GM18520 (cell line): ENCODE data around the gene PIP4K2A.
"Not testable (repeated sequence)": the region's sequence is repeated elsewhere in the genome, so short reads cannot be mapped to it uniquely, and the experiment has no call there.

Experiments used
- ATAC-seq: cut with Tn5 transposase; IDR thresholded peaks from one replicate; pipeline ENCODE4 v1.9.1; 2021; ENCODE audit not compliant: unreplicated experiment

Gene PIP4K2A

DNA sequence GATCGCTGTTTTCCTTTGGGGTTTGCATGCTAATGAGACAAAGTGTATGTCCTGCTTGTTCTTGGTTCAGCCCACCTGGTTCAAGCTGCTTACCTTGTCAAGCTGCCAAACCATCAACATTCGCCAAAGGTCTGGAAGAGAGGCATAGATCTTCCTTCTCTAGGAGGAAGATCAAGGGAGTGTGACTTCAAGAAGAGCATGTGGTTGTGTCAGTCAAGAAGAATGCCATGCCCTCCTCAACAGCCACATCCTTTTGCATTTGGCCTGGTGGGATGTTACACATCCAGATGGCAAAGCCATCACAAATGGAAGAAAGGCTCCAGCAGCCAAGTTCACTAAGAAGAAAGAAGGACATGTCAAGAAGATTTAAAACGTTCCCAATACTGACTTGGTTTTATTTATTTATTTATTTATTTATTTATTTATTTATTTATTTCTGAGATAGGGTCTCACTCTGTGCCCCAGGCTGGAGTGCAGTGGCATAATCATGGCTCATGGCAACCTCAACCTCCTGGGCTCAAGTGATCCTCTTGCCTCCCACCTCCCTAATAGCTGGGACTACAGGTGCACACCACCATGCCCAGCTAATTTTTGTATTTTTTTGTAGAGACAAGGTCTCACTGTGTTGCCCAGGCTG is 5.1 kb upstream of the PIP4K2A start:
- no peak for ATAC-seq

DNA sequence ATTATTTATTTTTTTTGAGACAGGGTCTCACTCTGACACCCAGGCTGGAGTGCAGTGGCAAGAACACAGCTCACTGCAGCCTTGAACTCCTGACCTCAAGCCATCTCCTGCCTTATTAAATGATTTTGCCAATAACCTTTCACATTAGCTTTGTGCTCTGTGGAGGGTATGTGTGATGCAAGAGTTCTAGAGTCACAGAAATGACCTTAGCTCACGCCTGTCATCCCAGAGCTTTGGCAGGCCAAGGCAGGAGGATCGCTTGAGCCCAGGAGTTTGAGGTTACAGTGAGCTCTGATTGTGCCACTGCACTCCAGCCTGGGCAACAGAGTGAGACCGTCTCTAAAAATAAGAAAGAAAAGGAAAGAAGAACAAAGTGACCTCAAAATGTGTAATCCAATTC is 4.3 kb upstream of the PIP4K2A start:
- not testable (repeated sequence) for ATAC-seq

DNA sequence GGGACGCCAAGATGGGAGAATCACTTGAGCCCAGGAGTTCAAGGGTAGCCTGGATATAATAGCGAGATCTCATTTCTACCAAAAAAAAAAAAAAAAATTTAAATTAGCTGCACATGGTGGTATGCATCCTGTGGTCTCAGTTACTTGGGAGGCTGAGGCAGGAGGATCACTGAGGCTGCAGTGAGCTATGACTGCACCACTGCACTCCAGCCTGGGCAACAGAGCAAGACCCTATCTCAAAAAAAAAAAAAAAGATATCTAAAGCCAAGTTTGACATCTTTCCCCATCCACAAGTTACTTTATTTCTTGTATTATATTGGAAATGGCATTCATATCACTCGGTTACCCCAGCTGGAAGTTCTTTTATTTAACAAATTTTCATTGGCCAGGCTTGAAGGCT is 3.4 kb upstream of the PIP4K2A start:
- ATAC-seq: no peak

DNA sequence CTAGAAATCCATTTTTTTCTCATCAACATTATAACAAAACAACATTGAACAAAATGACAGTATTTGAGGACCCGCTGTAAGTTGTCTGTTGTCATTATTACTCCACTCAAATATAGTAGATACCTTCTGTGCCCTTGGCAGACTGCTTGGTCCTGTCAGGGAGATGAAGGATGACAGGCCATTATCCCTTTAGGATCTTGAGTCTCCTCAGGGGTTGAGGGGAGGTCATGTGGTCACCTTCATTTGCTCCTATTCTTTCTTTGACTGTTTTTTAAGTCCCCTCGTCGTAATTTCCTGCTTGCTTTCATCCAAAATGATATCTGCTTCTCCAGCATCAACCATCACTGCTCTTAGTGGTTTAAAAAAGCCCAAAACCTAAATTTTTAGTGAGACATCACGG is 2.6 kb upstream of the PIP4K2A start:
- ATAC-seq: no peak

DNA sequence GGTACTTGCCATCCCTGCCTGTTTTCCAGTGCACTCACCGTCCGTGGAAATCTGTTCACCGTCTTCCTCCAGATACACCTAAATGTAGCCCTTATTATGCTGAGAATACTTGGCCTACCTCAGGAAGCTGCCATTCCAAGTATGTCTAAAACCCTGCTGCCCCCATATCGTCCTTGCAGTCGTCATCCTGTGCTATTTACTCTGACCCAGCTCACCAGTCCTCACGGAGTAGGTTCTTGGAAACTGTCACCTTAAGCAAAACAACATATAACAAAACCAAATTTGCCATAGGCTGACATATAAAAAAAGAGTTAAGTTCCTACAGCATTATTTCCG is 880 bp upstream of the PIP4K2A start:
- no peak for ATAC-seq

DNA sequence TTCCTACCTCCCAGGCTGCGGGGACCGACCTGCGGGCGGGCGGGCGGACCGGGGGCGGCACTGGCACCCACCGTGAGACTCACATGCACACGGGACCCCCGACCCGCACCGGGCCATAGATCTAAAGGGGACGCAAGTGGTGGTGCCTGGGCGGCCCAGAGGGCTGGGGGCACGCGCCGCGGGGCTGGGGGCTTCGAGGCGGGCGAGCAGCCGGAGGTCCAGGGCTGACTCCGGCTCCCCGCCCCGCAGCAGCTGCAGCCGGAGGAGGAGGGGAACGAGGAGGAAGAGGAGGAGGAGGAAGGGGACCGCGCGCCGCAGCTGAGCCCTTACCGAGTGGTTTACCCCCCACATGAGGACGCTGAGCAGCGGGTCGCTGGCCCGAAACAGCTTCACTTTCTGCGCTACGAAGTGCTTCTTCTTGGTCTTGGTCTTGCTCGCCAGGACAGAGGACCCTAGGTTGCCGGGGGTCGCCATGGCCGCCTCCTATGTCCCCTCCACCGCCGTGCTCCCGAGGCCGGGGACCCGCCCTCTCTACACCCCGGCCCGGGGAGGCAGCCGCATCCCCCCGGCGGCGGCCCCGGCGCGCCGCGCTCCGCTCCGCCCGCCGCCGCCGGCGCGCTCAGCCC is 412 bp downstream of the PIP4K2A start:
- ATAC-seq: peak; percentile 1

DNA sequence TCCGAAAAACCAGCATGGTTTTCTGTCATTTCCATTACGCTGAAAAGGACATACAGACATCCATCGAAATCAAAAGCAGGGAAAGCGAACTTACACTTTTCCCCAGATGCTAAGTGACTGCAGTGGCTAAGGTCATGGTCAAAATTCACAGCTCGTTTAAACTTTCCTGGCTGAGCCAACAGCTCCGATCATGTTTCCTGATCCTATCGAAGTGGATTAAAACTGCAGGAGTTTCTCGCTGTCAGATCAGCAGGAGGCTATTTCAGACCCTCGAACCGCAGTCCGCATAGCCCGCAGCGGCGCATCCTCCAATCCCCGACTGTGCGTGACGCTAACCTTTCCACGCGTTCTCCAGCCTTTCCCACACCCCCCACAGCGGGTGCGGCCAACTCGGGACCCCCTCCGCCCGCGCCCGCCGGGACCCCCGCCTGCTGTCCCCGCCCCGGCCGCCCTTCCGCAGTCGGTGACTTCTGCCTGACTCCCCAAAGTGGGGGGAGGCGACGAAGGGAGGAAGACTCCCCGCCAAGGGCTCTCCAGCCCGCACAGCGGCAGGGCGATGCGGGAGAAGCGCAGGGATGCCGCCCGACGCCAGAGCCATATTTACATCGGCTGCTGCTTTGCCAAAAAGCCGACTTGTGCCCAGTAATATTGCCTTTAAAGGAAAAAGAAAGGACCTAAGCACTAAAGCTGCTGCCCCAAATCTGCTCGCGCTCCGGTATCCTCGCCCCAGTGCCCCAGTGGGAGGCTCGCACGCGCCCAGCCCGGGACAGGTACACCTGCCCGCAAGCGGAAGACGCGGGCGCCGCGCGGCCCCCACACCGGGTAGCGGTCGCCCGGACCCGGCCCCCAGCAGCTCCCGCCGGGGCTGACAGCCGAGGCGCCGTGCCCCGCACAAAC is 1.2 kb downstream of the PIP4K2A start:
- no peak for ATAC-seq

DNA sequence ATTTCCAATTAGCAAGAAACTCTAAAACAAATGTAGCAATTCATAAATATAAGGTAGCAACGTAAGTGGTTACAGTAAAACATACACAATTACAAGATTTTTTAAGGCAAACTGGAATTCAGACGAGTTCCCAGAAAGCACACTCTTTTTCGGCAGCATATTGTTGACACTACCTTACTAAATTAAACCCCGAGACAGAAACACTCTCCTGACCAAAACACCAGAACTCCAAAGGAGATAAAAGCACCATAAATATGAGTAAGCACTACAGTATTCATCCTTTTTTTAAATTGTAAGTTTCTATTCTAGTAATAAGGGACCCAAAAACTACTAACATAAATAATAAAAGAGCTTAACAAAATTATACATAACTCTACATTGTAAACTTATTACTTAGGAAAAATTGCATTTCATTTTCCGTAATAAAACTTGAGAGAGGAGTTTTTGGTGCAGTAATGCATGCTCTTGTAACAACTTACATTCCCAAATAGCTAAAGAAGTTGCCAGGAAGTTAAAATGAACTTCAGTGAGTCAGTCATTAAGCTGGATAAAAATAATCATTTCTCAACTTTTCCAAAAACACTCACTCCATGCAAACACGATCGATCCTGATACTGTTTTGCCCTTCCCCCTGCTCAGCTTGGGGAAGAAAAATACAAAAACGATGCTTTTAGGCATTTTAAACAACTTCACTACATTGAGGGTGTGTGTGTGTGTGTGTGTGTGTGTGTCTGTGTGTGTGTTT is 2.0 kb downstream of the PIP4K2A start:
- no peak for ATAC-seq

DNA sequence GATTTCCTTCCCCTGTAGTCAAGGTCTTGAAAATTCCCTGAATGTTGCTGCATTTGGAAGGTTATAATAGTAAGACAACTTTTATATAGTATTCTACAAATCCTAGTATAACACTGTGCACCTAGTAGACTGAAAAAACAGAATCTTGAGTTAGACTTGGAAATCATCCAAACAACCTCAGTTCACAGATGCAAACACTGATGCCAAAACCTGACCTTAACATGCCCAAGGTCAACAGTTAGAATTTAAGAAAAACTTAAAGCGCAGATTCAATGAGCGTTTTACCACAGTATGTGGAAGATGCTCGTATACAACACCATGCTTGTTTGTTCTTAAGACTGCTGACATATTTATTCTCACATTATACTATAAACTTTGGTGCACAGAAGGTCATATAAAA is 3.0 kb downstream of the PIP4K2A start:
- no peak for ATAC-seq

DNA sequence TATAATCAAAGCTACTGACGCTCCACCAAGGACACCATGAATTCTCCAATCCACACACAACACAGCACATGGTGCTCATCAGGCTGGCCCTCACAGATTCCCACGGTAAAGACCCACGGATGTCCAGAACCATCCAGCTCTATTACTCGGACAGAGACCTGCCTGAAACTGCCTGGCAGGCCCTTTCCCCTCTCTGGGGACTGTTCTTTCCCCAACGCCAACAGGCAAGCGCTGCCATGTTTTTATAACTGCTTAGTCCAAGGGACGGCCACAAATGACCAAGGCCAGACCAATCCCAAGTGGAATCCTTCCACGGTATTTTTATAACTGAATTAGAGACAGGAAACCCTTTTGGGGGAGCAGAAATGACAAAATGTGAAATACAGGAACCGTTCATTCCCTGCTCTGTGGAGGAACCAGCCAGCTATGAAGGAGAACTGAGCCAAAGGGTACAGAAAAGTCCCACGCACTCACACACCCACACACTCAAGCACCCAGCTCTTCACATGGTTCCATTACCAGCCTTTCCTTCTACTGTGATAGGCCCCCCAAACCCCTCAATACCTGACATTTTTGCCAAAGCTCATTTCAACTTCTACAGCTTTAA is 4.1 kb downstream of the PIP4K2A start:
- ATAC-seq: no peak

DNA sequence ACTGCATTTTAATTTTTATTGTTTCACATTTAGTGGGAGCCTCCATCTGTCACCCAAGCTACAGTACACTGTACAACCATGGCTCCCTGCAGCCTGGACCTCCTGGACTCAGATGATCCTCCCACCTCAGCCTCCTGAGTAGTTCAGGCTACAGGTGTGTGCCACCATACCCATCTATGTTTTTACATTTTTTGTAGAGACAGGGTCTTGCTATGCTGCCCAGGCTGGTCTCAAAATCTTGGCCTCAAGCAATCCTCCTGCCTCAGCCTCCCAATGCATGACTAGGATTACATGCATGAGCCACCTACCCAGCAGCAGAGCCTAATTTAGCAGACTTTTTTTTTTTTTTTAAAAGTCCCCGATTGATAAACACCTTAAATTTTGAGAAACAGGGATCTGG is 5.6 kb downstream of the PIP4K2A start:
- ATAC-seq: no peak

DNA sequence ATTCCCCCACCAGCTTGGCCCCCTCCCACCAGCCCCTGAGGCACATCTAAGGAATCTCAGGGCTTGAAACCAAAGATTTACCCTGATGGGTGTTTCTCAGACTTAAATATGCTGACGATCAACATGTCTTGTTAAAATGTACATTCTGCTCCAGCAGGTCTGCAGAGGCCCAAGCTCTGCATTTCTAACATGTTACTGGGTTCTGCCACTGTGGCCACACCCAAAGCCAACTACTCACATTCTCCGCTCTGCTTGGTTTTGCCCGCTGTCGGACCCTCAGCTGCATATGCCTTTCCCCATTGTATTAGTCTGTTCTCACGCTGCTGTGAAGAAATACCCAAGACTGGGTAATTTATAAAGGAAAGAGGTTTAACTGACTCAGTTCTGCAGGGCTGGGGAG is 8.9 kb downstream of the PIP4K2A start:
- ATAC-seq: no peak

DNA sequence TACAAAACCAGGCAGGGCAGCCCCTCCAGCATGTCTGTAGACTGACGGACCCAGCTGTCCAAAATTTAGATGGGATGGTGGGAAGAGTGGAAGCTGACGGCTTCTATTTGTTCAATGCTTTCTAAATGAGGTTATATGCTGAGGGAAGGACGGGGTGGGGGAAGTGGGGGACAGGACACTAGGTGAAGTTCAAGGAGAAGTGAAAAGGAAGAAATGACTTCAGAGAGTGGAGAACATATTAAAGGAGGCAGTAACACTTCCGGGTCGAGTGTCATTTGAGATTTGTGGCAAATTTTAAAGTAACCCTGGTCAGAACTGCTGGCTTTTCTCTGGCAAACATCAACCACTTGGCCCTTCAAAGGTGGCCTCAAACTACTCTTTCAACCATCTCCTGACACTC is 9.4 kb downstream of the PIP4K2A start:
- ATAC-seq: no peak

DNA sequence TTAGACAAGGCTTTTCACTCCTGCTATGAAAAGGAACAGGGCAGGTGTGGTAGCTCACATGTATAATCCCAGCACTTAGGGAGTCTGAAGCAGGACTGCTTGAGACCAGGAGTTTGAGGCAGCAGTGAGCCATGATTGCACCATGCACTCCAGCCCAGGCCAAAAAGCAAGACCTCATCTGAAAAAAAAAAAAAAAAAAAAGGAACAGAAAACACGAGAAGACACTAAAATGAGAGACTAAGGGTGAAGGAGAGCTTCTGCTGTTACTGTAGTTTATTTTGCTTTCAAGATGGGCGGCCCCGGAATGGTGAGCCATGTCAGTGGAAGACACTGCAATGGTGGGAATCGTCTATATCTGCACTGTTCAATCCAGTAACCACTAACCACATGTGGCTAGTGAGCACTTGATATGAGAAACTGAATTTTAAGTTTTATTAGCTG is 9.9 kb downstream of the PIP4K2A start:
- no peak for ATAC-seq

DNA sequence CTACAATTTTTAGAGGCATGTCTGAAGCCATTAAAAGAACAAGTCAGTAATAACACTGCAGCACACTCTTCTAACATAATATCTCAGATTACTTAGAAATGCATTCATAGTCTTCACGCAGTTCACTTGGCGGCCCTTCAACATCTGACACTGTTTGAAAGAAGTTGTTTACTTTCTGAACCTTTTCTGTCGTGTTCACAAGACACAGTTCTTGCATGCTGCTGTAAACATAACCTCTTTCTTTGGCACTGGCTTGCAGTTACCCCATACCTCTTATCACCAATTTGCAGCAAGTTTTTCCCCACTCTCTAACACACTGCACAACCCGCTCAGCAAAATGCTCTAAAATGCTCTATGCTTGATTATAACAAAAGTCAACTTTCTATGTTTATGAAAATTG is 12.0 kb downstream of the PIP4K2A start:
- ATAC-seq: no peak

DNA sequence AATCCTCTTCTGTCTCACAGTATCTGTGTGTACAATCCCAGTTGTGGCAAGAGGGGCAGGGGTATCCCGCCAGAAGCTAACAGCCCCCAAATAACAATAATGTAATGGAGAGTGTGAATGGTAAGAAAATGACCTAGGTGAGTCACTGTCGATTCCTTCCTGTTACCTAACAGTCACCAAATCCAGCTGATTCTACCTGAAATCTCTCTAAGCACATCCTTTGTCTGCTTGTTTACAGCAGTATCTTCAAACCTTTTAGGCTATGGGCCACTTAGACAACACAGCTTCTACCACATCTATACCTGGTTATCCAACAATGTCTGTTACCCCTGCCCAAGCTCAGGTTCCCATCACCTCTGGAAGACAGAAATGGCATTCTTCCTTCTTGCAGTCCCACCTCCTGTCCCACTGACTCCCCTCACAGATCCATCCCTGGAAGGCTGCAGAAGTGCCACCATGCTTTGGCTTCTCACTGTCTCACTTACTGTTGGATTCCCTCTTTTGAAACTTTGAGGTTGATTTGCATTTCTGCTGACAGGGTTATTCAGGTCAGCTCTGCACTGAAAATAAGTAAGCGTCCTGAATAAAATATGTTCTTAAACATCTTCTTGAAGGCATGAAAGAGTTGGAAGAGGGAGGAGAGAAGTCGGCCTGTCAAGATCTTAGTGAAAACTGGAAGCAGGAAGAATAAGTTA is 13.1 kb downstream of the PIP4K2A start:
- ATAC-seq: no peak

DNA sequence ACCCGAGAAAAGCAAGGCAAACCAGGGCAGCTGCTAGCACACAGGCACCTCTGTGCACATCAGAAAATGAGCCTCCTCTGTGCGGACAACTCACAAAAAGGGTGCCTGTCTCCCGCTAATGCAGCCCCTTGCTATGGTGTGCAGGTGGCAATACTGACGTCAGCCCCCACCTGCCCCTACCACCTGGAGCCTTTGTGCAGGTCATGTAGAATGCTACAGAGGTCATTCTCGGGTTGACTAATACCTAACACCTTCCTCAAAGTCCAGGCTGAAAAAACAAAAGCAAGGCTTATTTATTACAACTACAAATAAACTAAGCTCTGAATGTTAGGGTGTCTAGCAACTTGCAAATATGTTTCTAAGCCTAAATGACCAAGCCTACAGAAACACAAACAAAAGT is 13.9 kb downstream of the PIP4K2A start:
- ATAC-seq: peak; percentile 28

DNA sequence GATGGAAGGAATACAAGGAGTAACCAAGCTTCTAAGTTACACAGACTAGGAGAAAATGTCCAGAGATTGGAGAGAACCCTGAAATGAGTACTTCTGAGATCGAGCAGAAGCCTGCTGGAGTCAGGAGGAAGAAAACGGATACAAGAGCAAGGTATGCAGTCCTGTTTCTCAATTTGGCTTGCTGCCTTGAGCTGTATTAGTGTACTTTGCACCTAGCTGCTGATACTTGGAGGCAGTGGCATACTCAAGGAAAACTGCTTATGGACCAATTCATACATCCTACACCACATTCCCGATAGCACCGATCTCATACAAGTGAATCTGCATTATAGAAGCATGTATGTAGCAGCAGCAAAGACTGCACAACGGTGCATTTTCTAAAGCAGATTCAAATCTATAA is 14.4 kb downstream of the PIP4K2A start:
- no peak for ATAC-seq

DNA sequence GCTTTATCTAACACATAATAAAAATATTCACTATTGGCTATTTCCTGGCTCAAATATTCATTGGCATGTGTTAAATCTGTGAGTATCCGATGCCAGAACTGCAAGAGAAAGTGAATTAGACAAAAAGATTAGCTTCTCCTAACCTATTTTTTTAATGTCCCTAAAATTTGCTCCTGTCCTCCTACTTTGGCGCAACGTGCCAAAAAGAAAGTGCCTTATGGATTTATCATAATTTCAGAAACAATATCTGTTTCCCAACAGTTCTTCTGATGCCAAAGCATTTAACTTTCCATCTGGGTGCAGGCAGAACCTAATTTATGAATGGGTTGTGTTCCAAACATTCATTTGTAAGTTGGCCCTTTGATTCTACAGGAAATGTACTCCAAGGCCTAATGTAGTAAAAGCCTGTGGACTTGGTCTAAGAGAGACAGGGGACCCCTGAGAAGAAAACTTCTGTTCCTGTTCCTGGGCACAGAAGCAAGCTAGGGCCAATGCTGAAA is 15.4 kb downstream of the PIP4K2A start:
- ATAC-seq: no peak

DNA sequence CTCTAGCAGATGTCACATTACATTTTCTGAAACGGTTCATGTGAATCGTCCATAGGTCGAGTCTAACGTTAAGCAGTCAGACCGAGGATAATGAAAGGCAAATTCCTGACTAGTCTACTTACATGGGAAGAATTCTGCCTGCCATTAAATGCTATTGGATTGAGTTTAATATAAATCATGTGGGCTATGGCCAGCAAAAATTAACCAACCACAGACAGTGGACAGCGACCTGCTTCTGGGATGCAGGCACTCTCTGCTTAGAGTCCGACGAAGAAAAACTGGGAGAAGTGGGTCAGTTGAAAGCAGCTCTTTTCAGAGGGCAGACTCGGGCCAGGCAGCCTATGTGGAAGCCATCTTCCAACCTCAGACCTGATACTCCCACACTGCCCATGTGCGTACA is 16.6 kb downstream of the PIP4K2A start:
- no peak for ATAC-seq
